SK-N-MC (cell line): ENCODE measurements around the gene GRIK3.

Experiments used
- EZH2 ChIP-seq: fragments of 200-600 bp; sonication (generic); IDR thresholded peaks from one replicate; pipeline ENCODE4 v1.6.1; 2017; ENCODE audit warnings: antibody characterized with exemption
- FOXP2 ChIP-seq: optimal IDR thresholded peaks from 2 replicates; pipeline ENCODE3; 2011; ENCODE audit warnings: mild to moderate bottlenecking, moderate library complexity; ENCODE audit not compliant: insufficient read depth; ENCODE audit errors: extremely low read length, control extremely low read depth
- POLR2AphosphoS5 ChIP-seq: IDR thresholded peaks from 2 replicates; pipeline ENCODE4 v1.6.1; 2012; ENCODE audit warnings: mild to moderate bottlenecking, low read depth, low read length, borderline replicate concordance

- TF ChIP-seq EZH2: no peak
- TF ChIP-seq POLR2AphosphoS5: no peak
- no peak for TF ChIP-seq FOXP2
Measured at GRCh38 chr1:37069406-37069805, 35.1 kb upstream of the GRIK3 start.
